Esophagus muscularis mucosa (tissue), 4 donors: Measurements from ENCODE around the gene NME3. TPM values are rescaled to one million over a fixed set of nuclear protein-coding genes. Genes with fewer than 3 reads are reported as not detected.

ENCODE experiments used
- DNase-seq: peaks from one replicate; pipeline ENCODE4 v3.0.0-alpha.2; 2017; ENCODE audit errors: extremely low spot score
- H3K27ac ChIP-seq, 4 donors: fragments of 200-600 bp; sonication (generic); replicated peaks in 1 of 4; 1 replicate in 3 of 4; 2 replicates in 1 of 4; pipeline ENCODE4 v1.5.1; 2016 to 2019; ENCODE audit warnings: mild to moderate bottlenecking in 1 of 4
- H3K27me3 ChIP-seq, 4 donors: fragments of 200-600 bp; sonication (generic); one replicate each; pipeline versions ENCODE4 v1.5.1 to v1.6.0; 2016 to 2019
- H3K36me3 ChIP-seq, 4 donors: fragments of 200-600 bp; sonication (generic); one replicate each; pipeline ENCODE4 v1.5.1; 2016 to 2019
- H3K4me1 ChIP-seq, 4 donors: fragments of 200-600 bp; sonication (generic); one replicate each; pipeline ENCODE4 v1.5.1; 2016 to 2019
- H3K4me3 ChIP-seq, 4 donors: fragments of 200-600 bp; sonication (generic); 1 replicate in 2 of 4; 2 replicates in 2 of 4; pipeline ENCODE4 v1.5.1; 2016 to 2019; ENCODE audit warnings: mild to moderate bottlenecking in 4 of 4, moderate library complexity in 1 of 4
- H3K9me3 ChIP-seq, 4 donors: fragments of 200-600 bp; sonication (generic); 1 replicate in 3 of 4; 2 replicates in 1 of 4; pipeline ENCODE4 v1.5.1; 2016 to 2019
- EP300 ChIP-seq: sonication (generic); formaldehyde crosslinking; IDR thresholded peaks from one replicate; pipeline ENCODE4 v1.6.1; 2017; ENCODE audit warnings: antibody characterized with exemption
- POLR2A ChIP-seq: fragments of 450-650 bp; IDR thresholded peaks from one replicate; pipeline ENCODE4 v1.6.1; 2017; ENCODE audit warnings: antibody characterized with exemption, moderate library complexity, mild to moderate bottlenecking, low read depth
- POLR2AphosphoS5 ChIP-seq, 2 donors: sonication (generic); formaldehyde crosslinking; IDR thresholded peaks; one replicate each; pipeline ENCODE4 v1.6.1; 2017; ENCODE audit warnings: antibody characterized with exemption in 2 of 2
- WGBS: methylation state at CpG from one replicate; pipeline ENCODE4 v1.1.5; 2018; 5-methylcytosine and 5-hydroxymethylcytosine counted together
- intact Hi-C: fragments of 100-400 bp; cut with DNase I; formaldehyde crosslinking; loops from one replicate; pipeline ENCODE4 v1.15.1; 2023
- total RNA-seq, 4 donors: library from RNA; depleted of rRNA; stranded (reverse); fragments of >200 nt; gene quantifications; one replicate each; pipeline versions ENCODE4 v1.1.0 to v1.2.1, GENCODE V29; 2016
- TF ChIP-seq, protein P1 (sequence below), 3 experiments: fragments of 200-600 bp in 2 of 3; fragments of 450-650 bp in 1 of 3; sonication (generic) in 2 of 3; IDR thresholded peaks; one replicate each; pipeline ENCODE4 v1.5.1; 2017 to 2019; ENCODE audit warnings: antibody characterized with exemption in 3 of 3, mild to moderate bottlenecking in 2 of 3, moderate library complexity in 1 of 3

NME3 gene
- total RNA-seq, 4 donors from 2014 or later, result 64.8 to 101 (median 83.7) TPM

DNA sequence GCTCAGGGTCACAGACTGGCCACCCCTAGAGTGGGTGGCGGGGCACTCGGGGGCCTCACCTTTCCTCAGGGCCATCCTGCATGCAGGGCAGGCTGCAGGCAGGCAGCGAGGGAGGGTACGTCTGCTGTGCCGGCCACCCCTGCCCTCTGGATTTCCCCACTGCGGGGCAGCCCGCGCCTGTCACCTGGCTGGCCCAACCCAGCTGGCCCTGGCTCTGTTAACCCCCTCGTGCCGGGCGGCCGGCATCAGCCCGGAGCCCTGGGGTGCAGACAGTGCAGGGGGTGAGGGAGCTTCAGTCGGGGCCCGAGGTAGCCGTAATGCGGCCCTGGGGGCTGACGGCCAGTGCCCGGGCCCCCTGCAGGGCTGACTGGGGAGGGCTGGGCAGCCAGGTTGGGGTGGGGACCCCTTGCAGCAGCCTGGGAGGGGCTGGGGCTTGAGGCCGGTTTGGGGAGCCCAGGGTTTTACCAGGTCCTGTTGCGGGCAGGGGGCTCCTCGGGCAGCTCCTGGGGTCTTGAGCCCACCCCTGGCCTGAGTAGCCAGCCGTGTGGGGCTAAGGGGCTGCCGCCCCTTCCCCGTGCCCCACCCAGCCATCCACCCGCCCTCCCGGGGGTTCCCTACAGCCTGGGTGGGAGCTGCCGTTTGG lies 22.4 kb upstream of the NME3 start, which contains the start of gene IGFALS:
Gene IGFALS, minus strand, starts transcription at position 128 of the 643 bp plus-strand sequence. Its CDS starts 53 bp downstream, at position 75.
- intact Hi-C loops, result no loop called here
- DNase-seq, result no peak

DNA sequence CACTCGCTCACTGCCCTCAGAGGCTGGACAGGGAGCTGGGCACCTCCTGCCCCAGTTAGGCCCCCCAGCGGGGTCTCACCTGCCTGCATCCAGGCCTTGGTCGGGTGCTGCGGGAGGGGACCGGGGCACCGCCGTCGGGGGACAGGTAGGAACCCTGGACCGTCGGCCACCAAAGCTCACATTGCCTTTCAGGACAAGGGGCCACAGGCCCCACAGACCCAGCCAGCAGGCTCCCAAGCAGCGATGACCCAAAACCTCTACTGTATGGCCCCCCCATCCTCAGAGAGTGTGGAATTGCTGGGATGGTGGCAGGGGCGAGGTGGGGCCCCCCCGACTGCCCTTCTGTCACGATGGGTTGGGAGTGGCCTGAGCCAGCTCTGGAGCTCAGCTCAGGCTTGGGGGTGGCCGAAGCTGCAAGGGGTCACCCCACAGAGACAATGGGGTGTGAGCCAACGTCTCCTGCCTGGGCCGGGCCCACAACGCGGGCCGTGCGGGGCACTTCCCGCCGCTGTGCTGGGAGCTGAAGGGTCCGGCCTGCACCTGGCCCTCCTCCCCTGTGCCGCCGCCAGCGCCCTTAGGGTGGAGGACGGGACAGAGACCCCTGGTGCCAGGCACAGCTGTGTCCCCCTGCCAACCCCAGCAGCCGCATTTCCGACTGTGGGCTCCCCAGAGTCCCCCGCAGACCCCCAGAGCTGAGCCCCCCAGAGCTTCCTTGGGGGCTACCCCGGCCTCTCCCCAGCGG lies 21.7 kb upstream of the NME3 start:
- H3K4me3 ChIP-seq, result no peak overlapping the region
- peaks cover 10 to 45% (median 42%) of the 10 kb centered on the region in 4 donors for H3K36me3 ChIP-seq
- DNase-seq, result no peak
- no peak for TF ChIP-seq POLR2AphosphoS5 (IDR thresholded peaks at IDR 0.05)
- WGBS, result 83% methylated on average over 2 of the region's 33 CpGs
- no peaks in the 10 kb centered on the region for H3K9me3 ChIP-seq
- intact Hi-C loops, result no loop called here
- H3K27me3 ChIP-seq, result no peaks in the 10 kb centered on the region
- H3K27ac ChIP-seq, result no peak overlapping the region
- H3K4me1 ChIP-seq, result peaks cover 0 to 4% (median 0%) of the 10 kb centered on the region in 4 donors

More for the DNA sequence above, 22.4 kb upstream of the NME3 start, which contains the start of gene IGFALS:
- Histone ChIP-seq H3K4me1 (no peaks in the 10 kb centered on the region), H3K9me3 (no peaks in the 10 kb centered on the region), H3K27me3 (no peaks in the 10 kb centered on the region), H3K27ac (no peak within 1 kb of the TSS), H3K4me3 (no peak within 1 kb of the TSS), H3K36me3 (peaks cover 3 to 38% (median 35%) of the 10 kb centered on the region in 4 donors)
- TF ChIP-seq POLR2A, result no peak
- no peak for TF ChIP-seq EP300
- TF ChIP-seq, protein P1, sequence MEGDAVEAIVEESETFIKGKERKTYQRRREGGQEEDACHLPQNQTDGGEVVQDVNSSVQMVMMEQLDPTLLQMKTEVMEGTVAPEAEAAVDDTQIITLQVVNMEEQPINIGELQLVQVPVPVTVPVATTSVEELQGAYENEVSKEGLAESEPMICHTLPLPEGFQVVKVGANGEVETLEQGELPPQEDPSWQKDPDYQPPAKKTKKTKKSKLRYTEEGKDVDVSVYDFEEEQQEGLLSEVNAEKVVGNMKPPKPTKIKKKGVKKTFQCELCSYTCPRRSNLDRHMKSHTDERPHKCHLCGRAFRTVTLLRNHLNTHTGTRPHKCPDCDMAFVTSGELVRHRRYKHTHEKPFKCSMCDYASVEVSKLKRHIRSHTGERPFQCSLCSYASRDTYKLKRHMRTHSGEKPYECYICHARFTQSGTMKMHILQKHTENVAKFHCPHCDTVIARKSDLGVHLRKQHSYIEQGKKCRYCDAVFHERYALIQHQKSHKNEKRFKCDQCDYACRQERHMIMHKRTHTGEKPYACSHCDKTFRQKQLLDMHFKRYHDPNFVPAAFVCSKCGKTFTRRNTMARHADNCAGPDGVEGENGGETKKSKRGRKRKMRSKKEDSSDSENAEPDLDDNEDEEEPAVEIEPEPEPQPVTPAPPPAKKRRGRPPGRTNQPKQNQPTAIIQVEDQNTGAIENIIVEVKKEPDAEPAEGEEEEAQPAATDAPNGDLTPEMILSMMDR (IDR thresholded peaks at IDR 0.05), result no peak
- no peak for TF ChIP-seq POLR2AphosphoS5 (IDR thresholded peaks at IDR 0.05)
- WGBS, result 81% methylated on average over 12 of the region's 28 CpGs

DNA sequence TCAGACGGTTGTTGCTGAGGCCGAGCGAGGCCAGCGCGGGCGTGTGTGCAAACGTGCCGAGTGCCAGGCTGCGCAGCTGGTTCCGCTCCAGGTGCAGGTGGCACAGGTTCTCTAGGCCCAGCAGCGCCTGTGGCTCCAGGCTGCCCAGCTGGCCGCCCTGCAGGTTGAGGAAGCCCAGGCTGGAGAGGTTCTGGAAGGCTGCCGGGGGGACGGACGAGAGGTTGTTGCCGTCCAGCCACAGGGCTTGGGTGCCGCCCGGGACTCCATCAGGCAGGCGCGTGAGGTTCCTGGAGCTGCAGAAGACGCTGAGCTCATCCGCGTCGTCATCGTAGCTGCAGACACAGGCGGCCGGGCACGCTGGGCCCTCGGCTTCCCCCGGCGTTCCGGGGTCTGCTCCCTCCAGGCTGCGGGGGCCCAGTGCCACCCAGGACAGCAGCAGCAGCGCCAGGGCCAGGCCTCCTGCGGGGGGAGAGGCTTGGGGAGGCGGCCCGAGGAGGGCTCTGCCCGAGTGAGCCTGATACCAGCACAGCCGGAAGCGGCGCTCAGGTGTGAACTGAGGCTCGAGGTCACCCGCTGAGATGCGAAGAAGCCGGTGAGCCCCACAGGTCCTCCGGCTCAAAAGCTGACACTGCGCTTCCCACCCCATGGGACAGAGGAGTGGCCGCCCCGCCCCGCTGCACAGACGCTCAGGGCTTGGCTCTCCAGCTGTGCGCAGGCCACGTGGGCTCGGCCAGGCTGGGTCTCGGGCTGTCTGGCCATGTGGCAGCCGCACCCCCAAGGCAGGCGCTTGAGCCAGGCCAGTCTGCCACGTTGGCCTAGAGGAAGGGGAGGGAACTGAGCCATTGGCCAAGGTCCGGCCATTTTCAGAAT lies 20.8 kb upstream of the NME3 start:
- H3K27me3 ChIP-seq, result no peaks in the 10 kb centered on the region
- WGBS, result 69% methylated on average over 18 of the region's 59 CpGs
- H3K27ac ChIP-seq, result no peak overlapping the region
- peaks cover 15 to 54% (median 50%) of the 10 kb centered on the region in 4 donors for H3K36me3 ChIP-seq
- TF ChIP-seq POLR2AphosphoS5 (IDR thresholded peaks at IDR 0.05) (no peak), POLR2A (no peak), EP300 (no peak)
- TF ChIP-seq, protein P1 (IDR thresholded peaks at IDR 0.05), result no peak
- H3K4me3 ChIP-seq, result no peak overlapping the region
- DNase-seq, result no peak
- no peaks in the 10 kb centered on the region for H3K9me3 ChIP-seq
- peaks cover 0 to 4% (median under 1%) of the 10 kb centered on the region in 4 donors for H3K4me1 ChIP-seq
- intact Hi-C loops, result no loop called here

DNA sequence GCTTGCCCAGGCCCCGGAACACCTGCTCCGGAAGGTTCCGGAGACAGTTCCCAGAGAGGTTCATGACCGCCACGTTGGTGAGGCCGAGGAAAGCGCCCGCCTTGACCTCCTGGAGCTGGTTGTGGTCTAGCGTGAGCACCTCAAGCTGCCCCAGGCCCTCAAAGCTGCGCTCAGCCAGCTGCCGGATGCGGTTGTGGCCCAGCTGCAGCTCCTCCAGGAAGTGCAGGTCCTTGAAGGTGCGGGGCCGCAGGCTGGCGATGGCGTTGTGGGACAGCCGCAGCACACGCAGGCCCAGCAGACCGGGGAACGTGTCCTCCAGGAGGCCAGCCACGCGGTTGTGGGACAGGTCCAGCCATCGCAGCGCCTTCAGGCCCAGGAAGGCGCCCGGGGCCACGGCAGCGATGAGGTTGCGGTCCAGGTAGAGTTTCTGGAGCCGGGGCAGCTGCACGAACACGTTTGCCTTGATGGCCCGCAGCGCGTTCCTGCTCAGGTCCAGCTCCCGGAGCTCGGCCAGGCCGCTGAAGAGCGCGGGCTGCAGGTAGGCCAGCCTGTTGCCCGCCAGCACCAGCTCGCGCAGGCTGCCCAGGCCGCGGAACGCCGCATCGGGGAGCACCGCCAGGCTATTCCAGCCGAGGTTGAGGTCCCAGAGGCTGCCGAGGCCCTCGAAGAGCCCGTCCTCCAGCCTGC lies 20.1 kb upstream of the NME3 start:
- Histone ChIP-seq H3K27me3 (no peaks in the 10 kb centered on the region), H3K27ac (no peak overlapping the region), H3K9me3 (no peaks in the 10 kb centered on the region), H3K36me3 (peaks cover 15 to 61% (median 58%) of the 10 kb centered on the region in 4 donors), H3K4me3 (no peak overlapping the region), H3K4me1 (peaks cover 0 to 9% (median 2%) of the 10 kb centered on the region in 4 donors)
- no peak for DNase-seq
- TF ChIP-seq, protein P1 (IDR thresholded peaks at IDR 0.05), result no peak
- no peak for TF ChIP-seq EP300
- TF ChIP-seq POLR2AphosphoS5 (IDR thresholded peaks at IDR 0.05), result no peak
- no peak for TF ChIP-seq POLR2A
- 91% methylated on average over 36 of the region's 53 CpGs for WGBS
- intact Hi-C loops, result no loop called here
